Bronchus fibroblast of lung (primary cell): ENCODE results near the gene TIA1. TPM values are rescaled to one million over a fixed set of nuclear protein-coding genes. Genes with fewer than 3 reads are reported as not detected.

Experiments
- total RNA-seq: library from RNA; depleted of rRNA; stranded (reverse); fragments of >200 nt; gene quantifications from 2 replicates; pipeline ENCODE4 v1.2.3, GENCODE V29; 2015

Gene TIA1, protein sequence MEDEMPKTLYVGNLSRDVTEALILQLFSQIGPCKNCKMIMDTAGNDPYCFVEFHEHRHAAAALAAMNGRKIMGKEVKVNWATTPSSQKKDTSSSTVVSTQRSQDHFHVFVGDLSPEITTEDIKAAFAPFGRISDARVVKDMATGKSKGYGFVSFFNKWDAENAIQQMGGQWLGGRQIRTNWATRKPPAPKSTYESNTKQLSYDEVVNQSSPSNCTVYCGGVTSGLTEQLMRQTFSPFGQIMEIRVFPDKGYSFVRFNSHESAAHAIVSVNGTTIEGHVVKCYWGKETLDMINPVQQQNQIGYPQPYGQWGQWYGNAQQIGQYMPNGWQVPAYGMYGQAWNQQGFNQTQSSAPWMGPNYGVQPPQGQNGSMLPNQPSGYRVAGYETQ
- total RNA-seq = 46.2 and 56.2 TPM in 2 replicates

DNA sequence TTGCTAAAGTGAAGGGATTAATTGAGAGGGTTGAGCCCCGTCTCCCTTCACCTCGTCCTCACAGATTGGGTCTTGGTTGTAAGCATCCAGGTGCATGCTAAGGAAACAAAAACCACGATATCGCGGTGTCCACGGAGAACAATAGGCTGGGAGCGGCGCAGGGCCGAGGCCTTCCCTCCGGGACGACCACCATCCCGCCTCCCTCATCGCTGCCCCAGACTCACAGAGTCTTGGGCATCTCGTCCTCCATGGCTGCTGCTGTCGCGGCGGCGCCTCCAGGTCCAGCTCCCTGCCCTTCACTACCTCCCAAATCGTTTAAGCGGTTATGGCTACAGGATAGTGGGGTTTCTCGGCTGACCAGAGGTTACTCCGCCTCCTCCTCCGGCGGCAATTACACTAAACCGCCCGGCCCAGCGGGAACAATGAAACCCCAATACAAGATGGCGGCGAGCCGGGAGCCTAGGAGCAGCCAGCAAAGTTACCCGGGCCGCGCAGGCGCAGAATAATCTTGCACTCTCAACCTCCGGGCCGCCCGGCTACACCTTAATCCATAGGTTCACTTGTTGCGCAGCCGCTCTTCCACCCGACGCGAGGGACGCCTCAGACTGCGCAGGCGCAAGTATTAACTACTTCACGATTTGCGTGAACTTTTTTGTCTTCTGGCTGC is at the start of gene TIA1:
TSS of gene TIA1 (minus strand) at position 448 of the 667 bp plus-strand sequence. CDS start at position 250, 198 bp downstream.

DNA sequence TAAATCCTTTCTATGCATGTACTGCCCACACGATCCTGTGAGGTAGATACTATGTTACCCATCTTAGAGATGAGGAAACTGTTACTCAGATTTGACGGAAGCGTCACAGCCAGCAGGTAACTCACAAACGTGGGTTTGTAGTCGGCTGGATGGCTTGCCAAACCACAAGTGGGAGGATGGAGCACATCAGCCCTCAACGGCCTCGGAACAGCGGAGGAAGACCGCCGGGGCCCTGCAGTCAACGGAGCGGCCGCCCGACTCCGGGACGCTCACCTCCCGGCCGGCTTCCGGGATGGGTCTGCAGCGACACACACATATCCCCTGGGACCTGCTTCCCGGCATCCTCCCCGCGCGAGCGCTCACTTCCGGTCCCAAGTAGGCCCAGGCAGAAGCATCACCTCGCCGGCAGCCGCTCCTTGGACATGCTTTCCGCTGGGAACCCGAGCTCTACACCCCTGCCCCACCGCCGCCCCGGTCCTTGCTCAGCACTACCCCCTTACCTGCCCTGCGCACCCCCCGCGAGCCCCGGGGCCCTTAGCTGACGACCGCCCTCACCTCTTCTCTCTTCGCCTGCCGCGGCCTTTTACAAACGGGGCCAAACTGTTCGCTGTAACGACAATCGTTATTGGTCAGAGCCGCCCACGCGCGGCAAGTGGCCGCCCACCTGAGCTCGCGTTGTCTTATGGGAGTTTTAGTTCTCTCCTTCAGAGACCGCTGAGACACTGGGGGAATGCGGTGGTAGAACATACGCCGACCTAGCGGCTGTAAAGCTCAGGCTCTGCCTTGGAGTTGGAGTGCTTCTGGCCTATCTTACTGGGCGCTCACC is 57.8 kb downstream of the TIA1 start, which contains the start of gene C2orf42:
TSS of gene C2orf42 (minus strand) at position 602 of the 826 bp plus-strand sequence. CDS start 9,034 bp downstream, outside the sequence.

Other genes starting within 250 kb of the TIA1 start
- gene PCBP1, start 161.2 kb downstream of the TIA1 start, total RNA-seq = 99.7 and 109 TPM in 2 replicates
- 6.4 and 11.1 TPM in 2 replicates for gene C2orf42, start 57.6 kb downstream of the TIA1 start, total RNA-seq
- 21.3 and 24.9 TPM in 2 replicates for gene PCYOX1, start 9.5 kb upstream of the TIA1 start, total RNA-seq
- gene SNRPG, start 45.1 kb upstream of the TIA1 start, total RNA-seq = 321 and 448 TPM in 2 replicates
- gene FAM136A, start 53.4 kb upstream of the TIA1 start, total RNA-seq = 28.4 and 36.0 TPM in 2 replicates